DOHH2 (cell line): ENCODE data around the gene ENO2.

Source experiments
- H3F3A ChIP-seq: fragments of 200-600 bp; sonication (generic), shearing (Covaris generic); 2 replicates; pipeline ENCODE4 v1.6.0; 2016; ENCODE audit warnings: antibody characterized with exemption, mild to moderate bottlenecking; ENCODE audit not compliant: control insufficient read depth, insufficient read depth
- H3K27ac ChIP-seq: fragments of 200-600 bp; sonication (generic); 2 replicates; pipeline ENCODE4 v1.5.1; 2014; ENCODE audit warnings: low read depth, mild to moderate bottlenecking, low read length, moderate library complexity
- H3K27me3 ChIP-seq: fragments of 200-600 bp; sonication (generic); 2 replicates; pipeline ENCODE4 v1.6.1; 2014; ENCODE audit warnings: mild to moderate bottlenecking, low read length, mixed read lengths; ENCODE audit not compliant: control insufficient read depth
- H3K36me3 ChIP-seq: fragments of 200-600 bp; sonication (generic); 2 replicates; pipeline ENCODE4 v1.6.1; 2014; ENCODE audit warnings: mild to moderate bottlenecking, low read length, moderate library complexity, mixed read lengths; ENCODE audit not compliant: control insufficient read depth
- H3K4me1 ChIP-seq: fragments of 200-600 bp; sonication (generic); 2 replicates; pipeline ENCODE4 v1.6.1; 2014; ENCODE audit warnings: mild to moderate bottlenecking, low read length, mixed read lengths; ENCODE audit not compliant: control insufficient read depth
- H3K4me2 ChIP-seq: fragments of 200-600 bp; sonication (generic); 2 replicates; pipeline ENCODE4 v1.6.0; 2014; ENCODE audit warnings: mild to moderate bottlenecking, low read length, moderate library complexity
- H3K4me3 ChIP-seq: fragments of 200-600 bp; sonication (generic); 2 replicates; pipeline ENCODE4 v1.5.1; 2014; ENCODE audit warnings: mild to moderate bottlenecking, low read length, mixed read lengths
- H3K79me2 ChIP-seq: fragments of 200-600 bp; sonication (generic); 2 replicates; pipeline ENCODE4 v1.6.1; 2014; ENCODE audit warnings: mild to moderate bottlenecking, low read length, mixed read lengths; ENCODE audit not compliant: control insufficient read depth
- H3K9me2 ChIP-seq: fragments of 200-600 bp; sonication (generic); replicated peaks from 2 replicates; pipeline ENCODE4 v1.6.1; 2014; ENCODE audit warnings: mild to moderate bottlenecking, low read length, mixed read lengths; ENCODE audit not compliant: control insufficient read depth
- H3K9me3 ChIP-seq: fragments of 200-600 bp; sonication (generic); 2 replicates; pipeline ENCODE4 v1.6.1; 2014; ENCODE audit warnings: antibody characterized with exemption, low read length, mixed read lengths; ENCODE audit not compliant: control insufficient read depth, insufficient read depth
- H4K20me1 ChIP-seq: fragments of 200-600 bp; sonication (generic); 2 replicates; pipeline ENCODE4 v1.6.0; 2014; ENCODE audit warnings: low read depth, mild to moderate bottlenecking, antibody characterized with exemption, low read length, moderate library complexity; ENCODE audit not compliant: control insufficient read depth, insufficient read depth
- EZH2phosphoT487 ChIP-seq: fragments of 200-600 bp; sonication (generic); IDR thresholded peaks from 2 replicates; pipeline ENCODE4 v1.6.1; 2017; ENCODE audit warnings: borderline replicate concordance, mild to moderate bottlenecking, antibody characterized with exemption, low read length, moderate library complexity, mixed read lengths
- TF ChIP-seq, protein P1 (sequence below): fragments of 200-600 bp; sonication (generic); IDR thresholded peaks from one replicate; pipeline ENCODE4 v1.5.1; 2014; ENCODE audit warnings: antibody characterized with exemption, mild to moderate bottlenecking, low read depth, low read length; ENCODE audit not compliant: poor library complexity, severe bottlenecking

ENO2 gene

DNA sequence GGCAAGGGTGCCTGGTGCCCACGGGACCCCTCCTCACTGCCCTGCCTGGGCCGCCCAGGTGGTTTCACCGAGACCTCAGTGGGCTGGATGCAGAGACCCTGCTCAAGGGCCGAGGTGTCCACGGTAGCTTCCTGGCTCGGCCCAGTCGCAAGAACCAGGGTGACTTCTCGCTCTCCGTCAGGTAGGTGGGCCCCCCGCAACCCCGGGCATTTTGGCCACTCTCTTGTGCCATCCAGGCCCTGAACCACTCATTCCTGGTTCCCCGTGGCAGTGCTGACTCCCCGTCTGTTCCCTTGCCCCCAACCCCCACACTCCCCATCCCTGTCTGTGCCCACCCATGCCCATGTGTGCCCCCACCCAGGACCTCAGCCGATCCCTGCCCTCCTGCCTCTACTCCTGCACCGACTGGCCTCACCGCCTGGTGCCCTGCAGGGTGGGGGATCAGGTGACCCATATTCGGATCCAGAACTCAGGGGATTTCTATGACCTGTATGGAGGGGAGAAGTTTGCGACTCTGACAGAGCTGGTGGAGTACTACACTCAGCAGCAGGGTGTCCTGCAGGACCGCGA is 37.3 kb downstream of the ENO2 start:
- peaks cover 60% of the 10 kb centered on the region for H3K27me3 ChIP-seq
- H3K4me1 ChIP-seq: peaks cover 79% of the 10 kb centered on the region
- H3K4me3 ChIP-seq: peak overlapping the region; percentile 73
- peak overlapping the region; percentile 98 for H3K4me2 ChIP-seq
- H3K36me3 ChIP-seq: no peaks in the 10 kb centered on the region
- TF ChIP-seq EZH2phosphoT487: no peak
- TF ChIP-seq, protein P1, sequence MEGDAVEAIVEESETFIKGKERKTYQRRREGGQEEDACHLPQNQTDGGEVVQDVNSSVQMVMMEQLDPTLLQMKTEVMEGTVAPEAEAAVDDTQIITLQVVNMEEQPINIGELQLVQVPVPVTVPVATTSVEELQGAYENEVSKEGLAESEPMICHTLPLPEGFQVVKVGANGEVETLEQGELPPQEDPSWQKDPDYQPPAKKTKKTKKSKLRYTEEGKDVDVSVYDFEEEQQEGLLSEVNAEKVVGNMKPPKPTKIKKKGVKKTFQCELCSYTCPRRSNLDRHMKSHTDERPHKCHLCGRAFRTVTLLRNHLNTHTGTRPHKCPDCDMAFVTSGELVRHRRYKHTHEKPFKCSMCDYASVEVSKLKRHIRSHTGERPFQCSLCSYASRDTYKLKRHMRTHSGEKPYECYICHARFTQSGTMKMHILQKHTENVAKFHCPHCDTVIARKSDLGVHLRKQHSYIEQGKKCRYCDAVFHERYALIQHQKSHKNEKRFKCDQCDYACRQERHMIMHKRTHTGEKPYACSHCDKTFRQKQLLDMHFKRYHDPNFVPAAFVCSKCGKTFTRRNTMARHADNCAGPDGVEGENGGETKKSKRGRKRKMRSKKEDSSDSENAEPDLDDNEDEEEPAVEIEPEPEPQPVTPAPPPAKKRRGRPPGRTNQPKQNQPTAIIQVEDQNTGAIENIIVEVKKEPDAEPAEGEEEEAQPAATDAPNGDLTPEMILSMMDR: no peak
- peaks cover 5% of the 10 kb centered on the region for H3F3A ChIP-seq
- no peaks in the 10 kb centered on the region for H3K9me3 ChIP-seq
- no peak overlapping the region for H3K27ac ChIP-seq
- H3K9me2 ChIP-seq: no peaks in the 10 kb centered on the region
- peaks cover 10% of the 10 kb centered on the region; the same call in 1 of the 2 replicates for H4K20me1 ChIP-seq
- H3K79me2 ChIP-seq: no peaks in the 10 kb centered on the region

DNA sequence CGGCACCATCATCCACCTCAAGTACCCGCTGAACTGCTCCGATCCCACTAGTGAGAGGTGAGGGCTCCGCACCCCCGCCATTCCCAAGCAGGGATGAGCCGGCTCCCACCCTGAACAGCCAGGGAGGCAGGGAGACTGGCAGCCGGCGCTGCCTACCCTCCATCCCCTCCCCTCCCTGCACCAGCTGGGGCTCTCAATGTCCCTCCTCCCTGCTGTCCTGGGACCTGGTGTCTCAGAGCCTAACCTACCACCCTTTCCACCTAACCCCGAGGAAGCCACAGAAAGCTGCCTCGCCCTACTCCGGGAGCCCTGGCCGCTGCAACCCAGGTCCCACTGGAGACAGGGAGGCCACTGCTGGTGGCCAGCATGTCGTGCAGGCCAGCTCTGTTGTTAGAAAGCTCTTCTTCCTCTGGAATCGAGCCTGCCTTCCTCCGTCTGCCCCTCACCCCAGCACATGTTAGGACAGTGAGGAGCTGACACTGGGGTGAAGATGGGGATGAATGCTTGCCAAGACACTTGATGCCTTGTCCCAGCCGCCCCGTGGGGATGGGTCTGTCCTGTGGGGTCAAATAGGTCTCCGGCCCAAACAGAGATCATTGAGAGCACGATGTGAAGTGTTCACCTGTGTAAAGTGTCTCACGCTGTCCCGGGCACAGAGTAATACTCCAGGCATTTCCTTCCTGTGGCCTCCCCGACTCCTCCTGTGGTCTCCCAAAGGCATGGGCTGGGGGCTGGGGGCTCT is 37.9 kb downstream of the ENO2 start:
- peak overlapping the region; percentile 98 for H3K4me2 ChIP-seq
- no peaks in the 10 kb centered on the region for H3K9me2 ChIP-seq
- H3K27ac ChIP-seq: peak overlapping the region; percentile 74; the same call in 1 of the 2 replicates
- no peaks in the 10 kb centered on the region for H3K9me3 ChIP-seq
- H3K27me3 ChIP-seq: peaks cover 67% of the 10 kb centered on the region
- no peaks in the 10 kb centered on the region for H3F3A ChIP-seq
- H3K4me1 ChIP-seq: peaks cover 75% of the 10 kb centered on the region
- H3K36me3 ChIP-seq: no peaks in the 10 kb centered on the region
- TF ChIP-seq EZH2phosphoT487: no peak
- TF ChIP-seq, protein P1: no peak
- peak overlapping the region; percentile 73 for H3K4me3 ChIP-seq
- peaks cover 10% of the 10 kb centered on the region; the same call in 1 of the 2 replicates for H4K20me1 ChIP-seq
- H3K79me2 ChIP-seq: no peaks in the 10 kb centered on the region

DNA sequence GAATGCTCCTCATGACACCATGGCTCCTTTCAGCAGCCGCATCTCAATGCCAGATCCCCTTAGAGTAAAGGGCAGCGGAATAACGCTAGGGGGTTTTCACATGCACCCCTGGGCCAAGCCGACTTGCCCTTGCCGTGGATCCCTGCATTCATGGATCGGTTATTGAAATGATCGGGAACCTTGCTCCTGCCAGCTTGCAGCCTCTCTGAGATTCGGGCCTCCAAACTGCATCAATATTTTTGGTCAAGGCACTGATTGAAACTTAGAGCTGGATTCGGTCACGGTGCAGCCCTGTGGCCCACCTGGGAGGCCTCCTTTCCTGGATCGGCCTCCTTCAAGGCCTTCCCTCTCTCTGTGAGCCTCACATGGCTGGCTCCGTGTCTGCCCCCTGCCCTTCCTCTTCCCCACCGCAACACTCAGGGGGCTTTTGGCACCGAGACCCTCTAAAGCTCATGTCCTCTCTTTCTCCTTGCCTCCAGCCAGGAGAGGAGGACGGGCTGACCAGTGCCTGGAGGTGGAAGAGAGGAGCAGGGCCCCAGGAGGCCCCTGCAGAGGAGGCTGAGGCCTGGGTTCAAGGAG is 38.6 kb downstream of the ENO2 start:
- Histone ChIP-seq H3F3A (no peaks in the 10 kb centered on the region), H3K4me3 (peak overlapping the region; percentile 73), H3K9me3 (no peaks in the 10 kb centered on the region), H3K4me1 (peaks cover 74% of the 10 kb centered on the region), H3K9me2 (no peaks in the 10 kb centered on the region), H3K4me2 (peak overlapping the region; percentile 98), H3K36me3 (no peaks in the 10 kb centered on the region), H3K79me2 (no peaks in the 10 kb centered on the region), H3K27ac (peak overlapping the region; percentile 74), H4K20me1 (peaks cover 10% of the 10 kb centered on the region; the same call in 1 of the 2 replicates), H3K27me3 (peaks cover 69% of the 10 kb centered on the region)
- TF ChIP-seq, protein P1: no peak
- TF ChIP-seq EZH2phosphoT487: no peak
